ENCODE data around the gene CRACR2A.

Gene CRACR2A

DNA sequence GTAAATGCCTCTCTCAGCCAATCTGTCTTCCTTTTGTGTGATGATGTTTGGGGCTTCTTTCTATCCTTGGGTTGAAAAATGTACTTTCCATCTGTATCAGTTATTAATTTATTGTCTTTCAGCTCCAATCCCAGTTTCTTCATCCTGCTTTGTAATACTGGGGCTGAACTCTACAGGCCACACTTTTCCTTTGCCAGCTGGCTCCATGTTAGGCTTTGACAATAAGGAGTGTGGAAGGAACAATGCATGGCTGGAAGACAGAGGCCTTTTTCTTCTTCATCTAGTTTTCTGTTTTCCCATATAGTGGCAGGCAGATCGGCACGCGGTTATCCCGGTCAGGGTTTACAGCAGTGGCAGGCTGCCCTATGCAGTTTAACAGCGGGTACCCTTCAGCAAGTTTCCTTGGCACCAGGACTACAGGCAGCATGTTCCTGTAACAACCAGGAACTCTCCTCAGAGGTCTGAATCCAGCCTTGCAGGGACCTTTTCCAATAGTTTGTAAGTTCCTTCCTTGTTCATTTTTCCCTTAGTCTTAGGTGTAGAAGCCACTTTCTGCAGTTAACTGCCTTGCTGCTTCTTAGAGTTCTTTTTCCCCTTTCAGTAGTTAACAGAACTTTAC, 38.5 kb upstream of the CRACR2A start:
- POLR2A ChIA-PET: no interaction called here
- DNase-seq (ENCODE audit: extremely low spot score): no peak
- CTCF ChIA-PET: no interaction called here
- TF ChIP-seq FOXM1 (IDR thresholded peaks at IDR 0.05; ENCODE audit: borderline replicate concordance) (no peak), ARNT (IDR thresholded peaks at IDR 0.05) (no peak), SP1 (IDR thresholded peaks at IDR 0.05) (no peak), FOXK2 (IDR thresholded peaks at IDR 0.05) (no peak), PKNOX1 (IDR thresholded peaks at IDR 0.05) (no peak), TARDBP (IDR thresholded peaks at IDR 0.05) (no peak), ZNF384 (IDR thresholded peaks at IDR 0.05) (no peak), CTBP1 (IDR thresholded peaks at IDR 0.05; ENCODE audit: borderline replicate concordance) (no peak), SUZ12 (IDR thresholded peaks at IDR 0.05) (no peak), FOXA1 (IDR thresholded peaks at IDR 0.05) (no peak), BHLHE40 (IDR thresholded peaks at IDR 0.05; ENCODE audit: borderline replicate concordance) (no peak), ELF4 (IDR thresholded peaks at IDR 0.05) (no peak), HDGF (IDR thresholded peaks at IDR 0.05; ENCODE audit: borderline replicate concordance) (no peak), LEF1 (IDR thresholded peaks at IDR 0.05; ENCODE audit: borderline replicate concordance) (no peak), L3MBTL2 (conservative IDR thresholded peaks at IDR 0.05) (no peak), NFRKB (IDR thresholded peaks at IDR 0.05) (no peak)

GRCh38 chr12:3790642-3791041, 37.7 kb upstream of the CRACR2A start:
- TF ChIP-seq PKNOX1 (IDR thresholded peaks at IDR 0.05) (no peak), CTBP1 (IDR thresholded peaks at IDR 0.05; ENCODE audit: borderline replicate concordance) (no peak), HDGF (IDR thresholded peaks at IDR 0.05; ENCODE audit: borderline replicate concordance) (no peak), BHLHE40 (IDR thresholded peaks at IDR 0.05; ENCODE audit: borderline replicate concordance) (no peak), FOXA1 (IDR thresholded peaks at IDR 0.05) (no peak), NFRKB (IDR thresholded peaks at IDR 0.05) (no peak), ZNF384 (IDR thresholded peaks at IDR 0.05) (no peak), LEF1 (IDR thresholded peaks at IDR 0.05; ENCODE audit: borderline replicate concordance) (no peak), SUZ12 (IDR thresholded peaks at IDR 0.05) (no peak), TARDBP (IDR thresholded peaks at IDR 0.05) (no peak), FOXM1 (IDR thresholded peaks at IDR 0.05; ENCODE audit: borderline replicate concordance) (no peak), ELF4 (IDR thresholded peaks at IDR 0.05) (no peak), ARNT (IDR thresholded peaks at IDR 0.05) (no peak)
- ChIA-PET CTCF (no interaction called here), POLR2A (no interaction called here)
- no peak for DNase-seq (ENCODE audit: extremely low spot score)

DNA sequence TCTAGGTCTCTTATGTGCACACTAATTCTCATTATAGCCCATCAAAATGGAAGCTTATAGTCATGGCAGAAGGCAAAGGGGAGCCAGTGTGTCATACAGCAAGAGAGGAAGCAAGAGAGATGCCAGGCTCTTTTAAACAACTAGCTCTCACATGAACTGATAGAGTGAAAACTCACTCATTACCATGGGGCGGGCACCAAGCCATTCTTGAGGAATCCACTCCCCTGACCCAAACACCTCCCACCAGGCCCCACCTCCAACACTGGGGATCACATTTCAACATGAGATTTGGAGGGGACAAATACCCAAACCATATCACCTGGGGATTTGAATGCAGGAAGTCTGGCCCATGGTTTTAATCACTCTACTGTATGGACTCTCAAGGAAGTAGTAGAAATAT, 36.9 kb upstream of the CRACR2A start:
- TF ChIP-seq SP1 (IDR thresholded peaks at IDR 0.05) (no peak), LEF1 (IDR thresholded peaks at IDR 0.05; ENCODE audit: borderline replicate concordance) (no peak), L3MBTL2 (conservative IDR thresholded peaks at IDR 0.05) (no peak), ZNF384 (IDR thresholded peaks at IDR 0.05) (no peak), HDGF (IDR thresholded peaks at IDR 0.05; ENCODE audit: borderline replicate concordance) (no peak), FOXM1 (IDR thresholded peaks at IDR 0.05; ENCODE audit: borderline replicate concordance) (no peak), FOXA1 (IDR thresholded peaks at IDR 0.05) (no peak), PKNOX1 (IDR thresholded peaks at IDR 0.05) (no peak), CTBP1 (IDR thresholded peaks at IDR 0.05; ENCODE audit: borderline replicate concordance) (no peak), NFRKB (IDR thresholded peaks at IDR 0.05) (no peak), FOXK2 (IDR thresholded peaks at IDR 0.05) (no peak), SUZ12 (IDR thresholded peaks at IDR 0.05) (no peak), BHLHE40 (IDR thresholded peaks at IDR 0.05; ENCODE audit: borderline replicate concordance) (no peak), ELF4 (IDR thresholded peaks at IDR 0.05) (no peak), TARDBP (IDR thresholded peaks at IDR 0.05) (no peak), ARNT (IDR thresholded peaks at IDR 0.05) (no peak)
- ChIA-PET CTCF (interaction anchor here (1.8 kb wide), 1 partner anchor 490 kb away, joined by 9 read pairs; no protein-coding TSS in a partner anchor), POLR2A (no interaction called here)
- DNase-seq (ENCODE audit: extremely low spot score): no peak

GRCh38 chr12:3777206-3777809, 24.4 kb upstream of the CRACR2A start:
- POLR2A ChIA-PET: no interaction called here
- CTCF ChIA-PET: interaction anchor here (0.8 to 1.3 kb wide), 6 partner anchors 23 to 477 kb away, joined by 3 to 8 read pairs (median 4); no protein-coding TSS in a partner anchor
- TF ChIP-seq SUZ12 (IDR thresholded peaks at IDR 0.05) (no peak), PKNOX1 (IDR thresholded peaks at IDR 0.05) (no peak)
- DNase-seq (ENCODE audit: extremely low spot score): peak; percentile 38

- no peak for DNase-seq (ENCODE audit: extremely low spot score)
- CTCF ChIA-PET: interaction anchor here (1.5 kb wide), 2 partner anchors 475 kb away, joined by 3 to 10 read pairs; no protein-coding TSS in a partner anchor
- POLR2A ChIA-PET: no interaction called here
- TF ChIP-seq BHLHE40 (IDR thresholded peaks at IDR 0.05; ENCODE audit: borderline replicate concordance) (no peak), HDGF (IDR thresholded peaks at IDR 0.05; ENCODE audit: borderline replicate concordance) (no peak), SP1 (IDR thresholded peaks at IDR 0.05) (no peak), FOXA1 (IDR thresholded peaks at IDR 0.05) (no peak), FOXK2 (IDR thresholded peaks at IDR 0.05) (no peak), PKNOX1 (IDR thresholded peaks at IDR 0.05) (no peak), TARDBP (IDR thresholded peaks at IDR 0.05) (no peak), L3MBTL2 (conservative IDR thresholded peaks at IDR 0.05) (no peak), ELF4 (IDR thresholded peaks at IDR 0.05) (no peak), CTBP1 (IDR thresholded peaks at IDR 0.05; ENCODE audit: borderline replicate concordance) (no peak)
Measured at GRCh38 chr12:3775385-3776035, 22.6 kb upstream of the CRACR2A start.

All from HEK293T (cell line).